Transverse colon (tissue), 4 donors: Measurements from ENCODE around the gene NDC80.

Source experiments
- CTCF ChIP-seq, 5 experiments: fragments of 200-600 bp in 3 of 5; fragments of 450-650 bp in 2 of 5; sonication (generic) in 3 of 5; IDR thresholded peaks; 1 replicate in 2 of 5; 2 replicates in 3 of 5; pipeline ENCODE4 v1.5.1; 2016 to 2017; ENCODE audit warnings: antibody characterized with exemption in 5 of 5, inconsistent platforms in 3 of 5, mild to moderate bottlenecking in 2 of 5, moderate library complexity in 1 of 5
- POLR2A ChIP-seq: fragments of 450-650 bp; IDR thresholded peaks from one replicate; pipeline ENCODE4 v1.6.1; 2016; ENCODE audit warnings: antibody characterized with exemption, mild to moderate bottlenecking, moderate library complexity
- POLR2AphosphoS5 ChIP-seq, 3 donors: sonication (generic); formaldehyde crosslinking; IDR thresholded peaks; one replicate each; pipeline ENCODE4 v1.6.1; 2016; ENCODE audit warnings: antibody characterized with exemption in 3 of 3

GRCh38 chr18:2617401-2617998 lies 46.1 kb downstream of the NDC80 start:
- TF ChIP-seq CTCF (IDR thresholded peaks at IDR 0.05): no peak
- no peak for TF ChIP-seq POLR2A
- TF ChIP-seq POLR2AphosphoS5 (IDR thresholded peaks at IDR 0.05): no peak
